ENCODE results near the gene NCR3LG1.

- TF ChIP-seq CTCF (IDR thresholded peaks at IDR 0.05) = no peak
- TF ChIP-seq EZH2 (IDR thresholded peaks at IDR 0.05) = no peak
- TF ChIP-seq EZH2phosphoT487 (IDR thresholded peaks at IDR 0.05) = no peak
Measured at GRCh38 chr11:17408026-17408425, 56.4 kb downstream of the NCR3LG1 start.

Data from neural progenitor cell (in vitro differentiated cells).